Endothelial cell of umbilical vein (primary cell): ENCODE measurements around the gene SPTY2D1.

Source experiments
- EZH2 ChIP-seq: IDR thresholded peaks from 2 replicates; pipeline ENCODE4 v1.6.1; 2012; ENCODE audit warnings: borderline replicate concordance, low read depth, mild to moderate bottlenecking, moderate library complexity, low read length, inconsistent platforms; ENCODE audit not compliant: severe bottlenecking
- FOS ChIP-seq: IDR thresholded peaks from 2 replicates; pipeline ENCODE4 v1.6.1; 2011; ENCODE audit warnings: mild to moderate bottlenecking, low read length, moderate library complexity, borderline replicate concordance; ENCODE audit not compliant: insufficient read depth
- MAX ChIP-seq: IDR thresholded peaks from 2 replicates; pipeline ENCODE4 v1.6.1; 2011; ENCODE audit not compliant: insufficient read depth, insufficient read length
- POLR2A ChIP-seq: IDR thresholded peaks from 2 replicates; pipeline ENCODE4 v1.6.1; 2012; ENCODE audit warnings: low read depth, mild to moderate bottlenecking, control low read depth, low read length
- POLR2AphosphoS5 ChIP-seq: IDR thresholded peaks from 2 replicates; pipeline ENCODE4 v1.6.1; 2012; ENCODE audit warnings: low read depth, mild to moderate bottlenecking, control low read depth, low read length, moderate library complexity; ENCODE audit not compliant: insufficient read depth
- TF ChIP-seq, protein P1 (sequence below), 2 donors: IDR thresholded peaks; 1 replicate in 1 of 2; 2 replicates in 1 of 2; pipeline ENCODE4 v1.5.1; 2011; ENCODE audit warnings: low read length in 2 of 2, mild to moderate bottlenecking in 2 of 2, moderate library complexity in 2 of 2, control low read depth in 1 of 2, inconsistent platforms in 1 of 2, low read depth in 1 of 2; ENCODE audit not compliant: insufficient read depth in 1 of 2; ENCODE audit errors: extremely low read depth in 1 of 2

GRCh38 chr11:18600915-18601569, 33.1 kb downstream of the SPTY2D1 start:
- no peak for TF ChIP-seq EZH2
- TF ChIP-seq, protein P1, sequence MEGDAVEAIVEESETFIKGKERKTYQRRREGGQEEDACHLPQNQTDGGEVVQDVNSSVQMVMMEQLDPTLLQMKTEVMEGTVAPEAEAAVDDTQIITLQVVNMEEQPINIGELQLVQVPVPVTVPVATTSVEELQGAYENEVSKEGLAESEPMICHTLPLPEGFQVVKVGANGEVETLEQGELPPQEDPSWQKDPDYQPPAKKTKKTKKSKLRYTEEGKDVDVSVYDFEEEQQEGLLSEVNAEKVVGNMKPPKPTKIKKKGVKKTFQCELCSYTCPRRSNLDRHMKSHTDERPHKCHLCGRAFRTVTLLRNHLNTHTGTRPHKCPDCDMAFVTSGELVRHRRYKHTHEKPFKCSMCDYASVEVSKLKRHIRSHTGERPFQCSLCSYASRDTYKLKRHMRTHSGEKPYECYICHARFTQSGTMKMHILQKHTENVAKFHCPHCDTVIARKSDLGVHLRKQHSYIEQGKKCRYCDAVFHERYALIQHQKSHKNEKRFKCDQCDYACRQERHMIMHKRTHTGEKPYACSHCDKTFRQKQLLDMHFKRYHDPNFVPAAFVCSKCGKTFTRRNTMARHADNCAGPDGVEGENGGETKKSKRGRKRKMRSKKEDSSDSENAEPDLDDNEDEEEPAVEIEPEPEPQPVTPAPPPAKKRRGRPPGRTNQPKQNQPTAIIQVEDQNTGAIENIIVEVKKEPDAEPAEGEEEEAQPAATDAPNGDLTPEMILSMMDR (IDR thresholded peaks at IDR 0.05; ENCODE audit: extremely low read depth in 1 of 2, insufficient read depth in 1 of 2, low read depth in 1 of 2, low read length in 2 of 2), result no peak
- TF ChIP-seq POLR2A, result no peak
- no peak for TF ChIP-seq POLR2AphosphoS5
- TF ChIP-seq FOS, result no peak
- no peak for TF ChIP-seq MAX
